Measurements from ENCODE around the gene PTPRD.
"Not testable (repeated sequence)": the region's sequence is repeated elsewhere in the genome, so short reads cannot be mapped to it uniquely, and the experiment has no call there.

Gene PTPRD

DNA sequence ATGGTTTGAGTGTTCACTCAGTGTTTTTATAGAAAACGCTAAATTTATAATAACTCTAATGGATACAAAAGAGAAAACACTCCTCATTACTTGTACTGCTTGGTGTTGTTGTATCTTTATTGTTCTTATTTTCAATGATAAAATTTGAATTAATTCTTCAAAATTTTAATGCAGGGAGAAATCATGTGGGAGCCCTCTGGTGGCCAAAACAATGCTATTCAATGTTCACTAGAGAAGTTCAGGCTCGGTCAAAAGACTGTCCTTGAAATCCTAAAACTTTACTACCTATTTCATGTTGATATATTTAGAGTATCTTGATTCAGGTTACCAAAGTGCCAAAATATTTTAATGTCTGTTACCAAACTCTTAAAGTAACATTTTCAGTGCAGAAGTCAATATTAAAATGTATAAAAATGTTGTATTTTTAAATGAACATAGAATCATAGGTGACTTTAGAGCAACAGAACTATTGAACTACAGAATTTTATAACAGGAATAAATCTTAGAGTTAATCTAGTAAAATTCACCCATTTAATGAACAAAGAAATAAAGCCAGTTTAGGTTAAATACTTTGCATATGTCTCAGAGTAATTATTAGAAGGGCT lies 1259.8 kb downstream of the PTPRD start:
- peak in 11 of 56 donors; percentile 1 to 50 (median 3) for DNase-seq

DNA sequence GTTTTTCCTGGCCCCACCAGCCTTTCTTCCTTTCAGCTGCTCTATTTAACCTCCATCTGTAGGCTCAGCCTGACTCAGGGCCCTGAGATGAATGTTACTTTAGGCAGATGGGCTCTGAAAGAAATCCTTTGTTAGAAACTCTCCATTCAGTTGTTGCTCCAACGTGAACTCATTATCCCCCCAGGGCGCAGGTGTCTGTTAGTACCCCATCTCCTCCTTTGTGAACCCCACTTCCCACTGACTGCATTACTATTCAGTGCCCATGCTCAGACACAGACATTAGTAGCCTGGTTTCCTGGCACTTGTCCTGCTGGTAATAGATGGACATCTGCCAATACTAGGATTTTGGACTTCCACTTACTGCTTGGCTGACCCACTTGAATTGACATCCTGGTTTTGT lies 1271.6 kb downstream of the PTPRD start:
- DNase-seq = peak in 18 of 56 donors; percentile 1 to 32 (median 12)

DNA sequence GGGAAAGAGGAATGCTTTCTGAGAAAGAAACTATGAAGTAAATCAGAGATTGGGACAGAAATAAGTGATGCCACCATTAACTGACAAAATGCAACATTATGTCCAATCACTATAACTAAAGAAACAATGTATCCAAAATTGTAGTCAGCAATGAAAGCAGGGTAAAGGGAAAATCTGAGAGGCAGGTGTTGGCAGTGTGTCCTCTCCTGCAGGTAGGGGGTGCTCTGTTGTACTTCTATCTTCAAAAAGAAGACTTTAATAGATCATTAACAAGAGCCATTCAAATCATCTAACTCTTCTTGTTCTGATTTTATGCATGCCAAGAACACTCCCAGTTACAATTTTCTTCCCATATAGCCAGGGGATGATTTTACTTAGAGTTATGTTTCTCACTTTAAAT lies 1275.7 kb downstream of the PTPRD start:
- DNase-seq = no peak

DNA sequence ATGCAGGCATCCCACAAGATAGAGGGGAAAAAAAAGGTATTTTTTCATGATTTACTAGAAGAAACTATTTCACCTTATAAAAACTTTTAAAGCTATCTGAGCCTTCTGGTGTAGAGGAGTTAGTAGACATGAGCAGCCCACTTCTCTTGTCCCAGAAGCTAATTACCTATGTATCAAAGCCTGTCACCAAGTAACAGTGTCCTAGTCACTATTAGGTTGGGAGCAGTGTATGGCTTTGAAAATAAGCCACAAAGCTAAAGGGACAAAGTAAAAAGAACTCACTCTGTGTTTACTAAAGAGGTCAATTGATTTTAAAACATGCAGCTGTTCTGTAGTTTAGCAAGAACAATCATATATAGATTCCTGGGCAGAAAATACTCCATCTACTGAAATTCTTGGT lies 1286.1 kb downstream of the PTPRD start:
- no peak for DNase-seq

DNA sequence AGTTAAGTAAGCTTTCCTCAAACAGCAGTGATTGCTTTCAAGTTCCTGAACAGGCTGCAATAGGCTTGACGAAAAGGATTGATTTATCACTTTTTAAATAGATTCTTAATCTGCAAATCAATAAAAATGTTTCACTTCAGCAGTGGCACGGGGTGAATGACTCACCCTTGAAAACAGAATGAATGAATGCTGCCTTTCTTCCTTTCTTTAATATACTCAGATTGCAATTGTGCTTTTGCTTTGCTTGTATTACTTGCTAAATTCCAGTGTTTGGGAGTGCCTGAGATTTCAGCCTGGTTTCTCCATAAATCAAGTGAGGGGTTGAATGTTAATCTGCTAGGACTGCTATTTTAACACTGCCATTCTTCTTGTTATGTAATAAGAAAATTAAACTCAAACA lies 1293.8 kb downstream of the PTPRD start:
- no peak for DNase-seq

DNA sequence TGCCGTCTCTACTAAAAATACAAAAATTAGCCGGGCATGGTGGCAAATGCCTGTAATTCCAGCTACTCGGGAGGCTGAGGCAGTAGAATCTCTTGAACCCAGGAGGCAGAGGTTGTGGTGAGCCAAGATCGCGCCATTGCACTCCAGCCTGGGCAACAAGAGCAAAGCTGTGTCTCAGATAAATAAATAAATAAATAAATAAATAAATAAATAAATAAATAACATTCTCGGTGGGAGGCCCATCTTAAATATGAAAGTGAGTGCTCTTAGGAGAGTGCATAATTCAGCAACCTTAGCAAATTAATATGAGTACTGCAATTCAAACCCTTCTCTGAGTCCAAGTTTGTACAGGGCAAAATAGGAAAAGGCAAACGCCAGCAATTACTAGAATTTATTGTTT lies 1302.1 kb downstream of the PTPRD start:
- DNase-seq = not testable (repeated sequence)

DNA sequence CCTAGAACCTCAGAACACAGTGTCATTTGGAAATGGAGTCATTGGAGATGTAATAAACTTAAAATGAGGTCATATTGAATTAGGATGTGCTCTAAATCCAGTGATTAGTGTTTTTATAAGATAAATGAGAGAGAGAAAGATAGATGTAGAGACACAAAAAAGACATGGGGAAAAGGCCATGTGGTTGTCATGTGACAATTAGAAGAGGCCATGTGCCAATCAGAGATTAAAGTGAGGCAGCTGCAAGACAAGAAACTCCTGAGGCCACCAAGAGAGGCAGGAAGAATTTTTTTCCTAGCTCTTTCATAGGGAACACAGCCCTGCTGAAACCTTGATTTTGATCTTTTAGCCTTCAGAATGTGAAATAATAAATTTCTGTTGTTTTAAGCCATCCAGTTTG lies 1307.2 kb downstream of the PTPRD start:
- no peak for DNase-seq

DNA sequence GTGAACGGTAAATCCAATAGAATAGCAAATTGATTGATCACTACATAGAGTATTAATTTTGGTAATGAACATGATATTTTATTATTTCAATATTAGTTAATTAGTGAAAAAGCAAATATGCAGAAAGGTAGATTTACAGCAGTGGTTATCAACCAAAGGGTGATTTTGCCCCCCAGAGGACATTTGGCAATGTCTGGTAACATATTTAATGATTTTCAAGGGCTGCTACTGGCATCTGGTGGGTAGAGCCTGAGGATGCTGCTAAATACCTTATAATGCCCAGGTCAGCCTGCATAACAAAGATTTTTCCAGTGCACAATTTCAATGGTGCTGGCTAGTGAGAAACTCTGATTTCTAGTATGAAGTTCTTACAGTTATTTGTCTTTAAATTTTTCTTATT lies 1313.7 kb downstream of the PTPRD start:
- peak in 1 of 56 donors; percentile 0 for DNase-seq

DNA sequence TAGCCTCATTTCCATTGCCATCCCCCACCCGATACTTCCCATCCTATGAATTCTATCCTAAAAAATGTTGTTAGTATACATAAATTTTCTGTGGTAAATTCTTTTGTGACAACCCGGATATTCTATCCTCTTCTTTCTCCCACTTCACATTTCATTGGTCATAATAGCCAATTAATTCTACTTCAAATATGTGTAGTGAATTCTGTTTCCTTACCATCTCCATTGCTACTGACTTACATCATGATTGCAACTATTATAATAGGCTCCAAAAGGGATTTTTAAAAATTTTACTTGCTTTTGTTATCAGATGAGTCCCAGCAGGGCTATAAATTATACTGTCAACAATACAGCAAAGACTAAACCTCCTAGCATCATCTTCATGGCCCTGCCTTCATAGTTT lies 1326.8 kb downstream of the PTPRD start:
- DNase-seq = no peak

DNA sequence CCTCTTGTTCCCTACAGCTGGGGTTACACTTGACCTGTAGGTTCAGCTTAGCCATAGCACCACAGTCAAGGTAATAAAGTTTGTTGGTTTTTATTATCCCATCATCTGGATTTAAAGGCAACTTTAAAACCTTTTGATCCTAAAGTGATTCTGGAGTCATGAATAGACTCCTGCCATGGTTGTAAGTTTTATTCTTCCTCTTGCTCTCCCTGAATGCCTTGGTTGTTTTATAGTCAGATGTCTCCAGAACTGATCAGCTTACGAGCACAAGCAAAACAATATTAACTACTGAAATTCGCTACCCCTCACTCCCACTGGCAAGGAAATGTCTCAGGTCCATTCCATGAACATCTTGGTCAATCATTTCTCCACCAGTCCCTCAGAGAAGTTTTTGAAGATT lies 1328.6 kb downstream of the PTPRD start:
- no peak for DNase-seq

DNA sequence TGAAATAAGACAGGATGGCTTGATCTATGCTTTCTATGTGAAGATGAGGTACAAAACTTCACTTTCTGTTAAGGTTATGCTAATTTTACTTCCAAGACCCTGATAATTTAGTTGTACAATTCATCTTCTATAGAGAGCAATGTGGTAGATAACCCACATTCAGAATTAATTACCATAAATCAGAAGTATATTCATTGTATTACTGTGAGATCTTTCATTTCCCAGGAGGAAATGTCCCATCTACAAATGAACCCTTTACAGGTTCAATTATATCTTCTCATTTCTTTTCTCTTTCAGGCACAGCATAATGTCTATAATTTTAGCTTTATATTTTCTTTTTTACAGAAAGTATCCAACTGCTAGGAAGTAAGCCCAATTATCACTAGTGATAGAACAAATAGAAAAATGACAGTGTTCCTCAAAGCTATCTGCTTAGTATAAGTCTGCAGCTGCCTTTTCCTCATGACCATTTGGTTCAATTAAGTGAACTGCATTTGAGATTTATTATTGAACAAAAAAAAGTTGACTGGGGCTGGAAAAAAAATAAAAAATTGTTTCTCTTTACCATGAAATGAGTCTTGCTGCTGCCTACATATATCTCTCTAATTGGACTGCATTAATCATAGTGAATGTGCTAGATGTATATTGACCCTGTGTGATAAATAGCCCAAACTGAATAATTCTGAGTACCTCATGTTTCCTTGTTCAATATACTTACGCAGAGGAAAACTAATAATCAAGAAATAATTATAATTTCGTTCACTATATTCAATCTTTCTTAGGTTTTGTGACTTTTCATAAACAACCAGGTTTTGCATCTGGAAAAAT lies 1329.4 kb downstream of the PTPRD start:
- DNase-seq = no peak

DNA sequence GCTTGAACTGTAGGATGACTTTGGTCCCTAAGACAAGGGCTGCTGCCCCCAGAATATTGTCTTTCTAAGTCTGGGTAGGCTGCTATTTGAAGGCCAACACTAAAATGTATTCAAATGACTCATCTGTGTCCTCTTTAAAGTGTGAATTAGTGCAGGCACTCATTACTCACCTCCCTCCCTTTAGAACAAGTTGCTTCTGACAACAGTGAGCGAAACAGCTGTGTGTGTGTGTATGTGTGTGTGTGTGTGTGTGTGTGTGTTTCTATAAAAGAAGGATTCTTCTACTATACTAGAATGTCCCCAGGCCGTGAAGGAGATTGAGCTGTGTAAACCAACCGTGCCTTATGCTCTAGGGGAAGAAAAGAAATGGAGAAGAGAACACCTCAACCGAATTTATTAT lies 1337.2 kb downstream of the PTPRD start:
- no peak for DNase-seq

DNA sequence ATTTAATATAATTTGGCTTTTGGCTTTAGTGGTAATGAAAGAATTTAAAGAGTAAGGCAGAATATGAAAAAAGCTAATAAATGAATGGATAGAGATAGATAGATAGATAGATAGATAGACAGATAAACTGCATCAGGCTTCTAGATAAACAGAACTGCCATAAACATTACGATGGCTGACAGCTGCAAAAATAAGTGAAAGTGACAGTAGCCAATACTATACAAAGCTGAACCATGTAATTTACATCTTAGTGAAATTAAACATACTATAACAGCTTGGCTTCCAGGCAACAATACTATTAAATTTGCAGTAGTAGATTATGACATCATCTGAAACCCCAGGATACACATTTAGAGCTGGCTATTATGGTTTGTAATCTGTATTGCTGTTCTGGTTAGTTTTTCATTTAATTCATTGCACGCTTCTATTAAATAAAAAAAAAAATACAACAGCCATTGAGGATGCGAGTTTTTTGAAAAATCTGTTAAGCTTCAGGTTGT lies 1354.8 kb downstream of the PTPRD start:
- DNase-seq = no peak

DNA sequence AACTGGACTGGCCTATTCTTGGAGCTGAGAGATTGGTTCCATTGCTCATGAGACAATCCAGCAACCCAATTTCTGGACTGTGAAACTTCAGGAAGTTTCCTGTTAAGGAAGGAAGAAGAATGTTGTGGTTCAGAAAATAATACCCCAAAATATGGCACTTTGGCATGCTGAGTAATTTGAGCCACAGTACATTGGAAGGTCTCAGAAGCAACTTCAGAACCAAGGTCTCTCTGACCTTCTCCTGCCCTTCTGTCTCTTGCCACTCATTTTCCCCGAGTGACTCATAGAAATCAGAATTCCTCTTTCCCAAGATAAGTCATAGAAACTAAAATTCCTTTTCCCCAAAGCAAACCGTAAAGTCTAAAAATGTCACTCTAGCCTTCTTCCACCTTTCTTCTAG lies 1366.1 kb downstream of the PTPRD start:
- no peak for DNase-seq

DNA sequence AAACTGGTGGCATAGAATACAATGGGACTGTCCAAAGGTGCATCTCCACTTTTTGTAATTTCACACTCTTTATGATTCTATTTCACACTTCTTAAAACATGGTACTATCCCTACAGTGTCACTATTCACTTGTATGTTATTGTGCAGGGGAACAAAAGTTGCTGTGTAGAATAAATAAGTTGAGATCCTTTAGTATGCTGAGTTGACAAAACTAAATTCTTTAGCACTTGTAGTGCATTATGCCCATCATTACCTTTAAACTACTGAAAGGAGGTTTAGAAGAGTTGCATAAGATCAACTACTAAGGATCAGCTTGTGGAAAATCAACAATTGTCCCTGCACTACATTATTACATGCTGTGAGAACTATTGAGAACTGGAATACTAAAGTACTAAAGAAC lies 1380.9 kb downstream of the PTPRD start:
- no peak for DNase-seq

DNA sequence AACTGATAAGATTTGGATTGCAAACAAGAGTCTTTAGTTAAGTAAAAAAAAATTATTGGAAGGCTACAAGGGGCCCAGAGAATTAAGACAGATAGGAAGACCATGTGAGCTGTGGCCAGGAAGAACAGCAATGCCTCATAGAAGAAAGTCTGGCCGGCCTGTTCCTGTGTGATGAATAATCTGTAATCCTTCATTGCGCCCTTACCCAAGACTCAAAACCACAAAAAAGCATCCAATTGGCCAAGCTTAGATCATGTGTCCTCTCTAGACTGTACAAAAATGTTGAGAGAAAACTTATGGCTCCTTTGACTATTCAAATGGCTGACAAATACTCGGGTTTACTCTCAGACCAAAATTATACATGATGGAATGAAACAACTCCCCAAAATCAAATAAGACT lies 1383.5 kb downstream of the PTPRD start:
- no peak for DNase-seq

DNA sequence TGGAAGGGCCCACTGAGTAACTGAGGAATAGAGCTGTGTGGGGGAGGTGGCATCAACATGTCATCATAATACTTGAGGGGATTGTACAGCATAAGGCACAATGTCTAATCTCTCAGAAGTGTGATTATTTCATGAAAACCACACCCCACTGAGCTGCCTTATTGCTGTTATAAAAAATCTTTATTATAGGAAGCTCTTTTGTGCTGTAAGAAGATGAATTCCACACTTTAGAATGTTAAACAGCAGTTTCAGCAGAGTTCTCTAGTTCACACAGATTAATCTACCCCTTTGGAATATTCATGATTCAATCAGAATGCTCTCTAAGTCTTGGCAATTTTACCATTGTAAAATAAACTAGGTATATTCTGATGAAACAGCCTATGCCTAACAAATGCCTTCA lies 1389.6 kb downstream of the PTPRD start:
- no peak for DNase-seq

DNA sequence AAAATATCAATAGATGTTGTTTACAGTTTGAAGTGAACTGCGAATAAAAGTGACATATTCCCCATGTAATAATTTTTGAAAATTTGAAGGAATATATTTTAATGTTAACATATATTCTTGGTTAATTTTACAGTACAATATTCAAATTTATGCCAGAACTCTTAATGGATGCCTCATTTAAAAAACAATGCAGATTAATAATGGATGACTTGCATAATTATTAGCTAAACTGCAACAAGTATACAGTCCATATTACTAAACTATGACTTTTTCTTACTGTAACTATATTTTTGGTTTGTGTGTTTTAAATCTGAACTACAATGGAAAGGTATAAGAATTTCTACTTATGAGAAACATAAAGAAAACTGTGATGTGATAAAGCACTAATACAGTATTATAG lies 1390.1 kb downstream of the PTPRD start:
- no peak for DNase-seq

DNA sequence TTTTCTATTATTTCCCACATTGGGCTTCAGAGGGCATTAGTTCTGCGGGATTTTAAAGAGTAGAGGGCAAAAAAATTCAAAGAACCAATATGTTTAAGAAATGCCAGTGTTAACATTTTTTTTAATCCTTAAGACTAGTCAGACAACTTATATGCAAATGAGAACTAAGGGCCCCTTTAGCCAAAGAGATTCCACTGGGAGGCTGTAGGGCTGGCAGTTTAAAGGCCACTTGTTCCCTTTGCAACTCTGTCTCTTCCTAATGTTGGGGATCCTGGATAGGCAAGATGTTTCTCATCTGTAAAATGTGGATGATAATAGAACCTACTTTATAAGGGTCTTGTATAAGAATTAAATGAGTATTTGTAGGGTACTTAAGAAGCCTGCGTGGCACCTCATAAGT lies 1395.9 kb downstream of the PTPRD start:
- DNase-seq = no peak

DNA sequence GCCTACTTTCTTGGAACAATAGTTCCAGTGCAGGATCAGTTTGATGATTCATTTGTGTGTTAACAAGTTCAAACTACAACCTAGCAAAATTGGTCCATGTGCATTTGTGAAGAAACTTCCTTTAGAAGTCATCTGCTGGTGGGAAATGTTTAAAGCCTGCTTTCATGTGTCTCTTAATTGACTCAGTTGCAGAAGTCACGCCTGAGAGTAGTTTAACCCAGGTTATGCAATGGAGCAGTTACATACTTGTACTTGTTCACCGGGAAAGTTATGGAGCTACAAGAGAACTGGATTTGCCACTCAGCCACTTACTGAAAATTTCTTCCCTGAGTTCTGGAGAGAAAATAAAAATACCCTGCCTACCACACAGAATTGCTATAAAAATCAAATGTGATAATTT lies 1397.8 kb downstream of the PTPRD start:
- DNase-seq = no peak

DNA sequence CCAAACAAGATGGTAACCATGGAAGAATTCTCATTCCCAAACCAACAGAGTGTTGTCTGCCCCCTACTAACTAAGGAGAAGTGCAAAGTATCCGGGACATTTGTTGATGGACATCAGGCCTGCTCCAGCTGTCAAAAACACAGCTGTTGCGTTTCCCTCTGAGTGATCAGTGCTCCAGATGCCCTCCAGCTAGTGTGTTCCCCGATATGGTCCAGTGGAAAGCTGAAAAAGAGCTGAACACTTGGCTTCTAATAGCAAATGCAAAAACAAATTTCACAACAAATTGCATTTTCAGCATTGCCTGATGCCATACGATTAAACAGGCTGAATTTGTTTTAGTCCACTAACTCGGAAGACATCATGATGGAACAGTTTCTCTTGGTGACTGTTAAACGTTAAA lies 1398.7 kb downstream of the PTPRD start:
- DNase-seq = no peak

DNA sequence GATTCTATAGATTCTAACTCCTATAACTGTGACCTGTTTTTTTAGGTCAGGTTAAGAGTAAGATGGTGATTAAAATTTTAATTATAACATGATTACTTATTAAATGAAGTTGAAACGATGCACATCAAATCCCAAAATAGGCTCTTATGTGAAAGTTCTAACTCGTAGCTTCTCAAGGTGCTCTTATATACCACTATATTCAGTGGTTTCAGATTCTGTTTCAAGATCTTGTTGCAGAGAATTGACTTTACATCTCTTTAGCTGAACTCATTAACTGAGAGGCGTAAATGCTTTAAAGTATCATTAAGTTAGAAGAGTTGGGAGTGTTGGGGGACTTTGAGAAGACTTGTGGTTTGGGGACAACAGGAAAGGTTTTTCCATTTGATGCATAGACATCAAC lies 1399.8 kb downstream of the PTPRD start:
- no peak for DNase-seq

DNA sequence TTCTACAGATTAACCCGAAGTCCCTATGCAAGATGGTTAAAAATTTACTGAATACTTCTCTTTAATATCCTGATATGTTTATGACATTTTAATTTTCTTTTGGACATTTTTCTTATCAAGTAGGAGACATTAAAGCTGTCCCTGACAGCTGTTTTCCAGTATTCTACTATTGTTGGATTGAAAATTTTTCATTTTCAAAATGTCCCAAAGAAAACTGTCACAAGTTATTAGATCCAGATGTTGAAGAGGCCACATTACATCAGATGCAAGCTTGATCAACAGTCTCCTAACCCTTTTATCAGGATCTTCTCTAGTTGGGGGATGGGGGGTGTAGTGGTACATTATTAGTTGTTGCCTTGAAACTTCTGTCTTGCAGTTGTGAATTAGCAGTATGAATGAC lies 1410.5 kb downstream of the PTPRD start:
- no peak for DNase-seq

Data from nucleus accumbens (tissue), 56 donors.